CD4-positive, alpha-beta T cell treated with Interleukin-1 beta for 1 hour (primary cell): ENCODE data around the gene KRT37.
"Not testable (repeated sequence)": the region's sequence is repeated elsewhere in the genome, so short reads cannot be mapped to it uniquely, and the experiment has no call there.

Experiments used
- DNase-seq, 2 donors: peaks; one replicate each; pipeline ENCODE4 v3.0.0-alpha.2; 2020 to 2022

The KRT37 gene

DNA sequence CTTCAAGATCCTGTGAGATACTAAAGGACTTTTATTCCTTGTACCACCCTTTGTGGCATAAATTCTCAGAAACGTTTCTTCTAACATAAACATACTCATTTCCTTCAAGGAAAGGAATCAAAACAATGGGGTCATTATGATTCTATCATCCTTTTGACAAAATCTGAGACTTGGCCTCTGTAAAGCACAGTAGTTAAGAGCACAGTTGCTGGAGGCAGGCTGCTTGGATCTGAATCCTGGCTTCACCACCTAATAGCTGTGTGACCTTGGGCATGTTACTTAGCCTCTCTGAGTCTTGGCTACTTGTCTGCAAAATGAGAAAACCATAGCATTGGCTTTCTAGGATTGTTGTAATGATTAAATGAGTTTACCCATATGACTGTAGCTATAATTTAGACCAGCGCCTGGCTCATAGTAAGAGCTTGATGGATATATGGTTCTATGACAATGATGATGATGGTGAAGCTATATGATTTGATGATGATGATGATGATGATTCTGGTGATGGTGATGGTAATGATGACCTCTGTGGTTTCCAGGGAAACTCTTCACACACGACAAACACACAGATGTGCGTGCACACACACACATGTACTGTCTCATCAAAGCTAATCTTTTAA lies 20.9 kb downstream of the KRT37 start:
- DNase-seq: no peak

DNA sequence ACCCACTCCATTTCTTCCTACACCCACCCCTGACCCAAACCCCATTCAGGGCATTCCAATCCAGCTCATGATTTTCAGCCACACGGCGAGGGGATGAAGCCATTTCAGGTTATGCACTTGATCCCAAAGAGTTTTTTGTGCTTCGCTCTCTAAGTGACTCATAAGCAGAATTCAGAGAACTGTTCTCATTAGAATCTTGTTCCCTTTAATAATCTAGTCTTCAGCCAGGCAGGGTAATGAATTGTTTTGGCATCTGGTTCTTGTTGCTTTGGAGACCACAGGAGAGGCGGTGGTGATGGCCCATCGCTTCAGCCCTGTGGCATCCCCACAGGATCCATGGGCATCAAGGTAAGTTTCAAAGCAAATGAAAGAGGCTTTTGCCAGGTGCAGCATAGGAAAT lies 22.2 kb downstream of the KRT37 start:
- no peak for DNase-seq

DNA sequence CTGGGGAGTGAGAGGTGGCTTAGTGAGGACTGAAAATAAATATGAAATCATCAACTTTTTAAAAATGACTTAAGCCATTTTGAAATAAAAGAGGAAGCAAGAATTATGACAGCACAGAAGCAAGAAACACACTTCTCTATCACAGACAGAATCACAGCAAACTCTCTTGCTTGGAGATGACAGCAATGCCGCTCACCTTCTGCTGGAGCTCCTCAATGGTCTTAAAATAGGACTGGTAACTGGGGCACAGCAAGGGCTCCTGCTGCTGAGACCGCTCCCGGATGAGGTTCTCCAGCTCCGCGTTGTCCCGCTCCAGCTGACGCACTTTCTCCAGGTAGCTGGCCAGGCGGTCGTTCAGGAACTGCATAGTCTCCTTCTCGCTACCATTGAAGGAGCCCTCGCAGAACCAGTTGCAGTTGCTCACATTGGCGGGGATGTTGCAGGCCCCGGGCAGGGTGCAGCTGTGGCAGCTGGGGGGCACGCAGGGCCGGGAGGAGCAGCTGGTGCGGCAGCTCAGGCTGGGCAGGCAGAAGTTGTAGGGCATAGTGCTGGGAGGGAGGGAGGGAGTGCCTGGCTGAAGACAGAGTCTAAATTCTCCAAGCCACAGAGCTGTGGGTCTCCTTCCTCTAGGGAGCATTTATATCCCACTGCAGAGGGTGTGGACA lies 27.3 kb downstream of the KRT37 start, which contains the start of gene KRT31:
TSS of gene KRT31 (minus strand) at position 613 of the 665 bp plus-strand sequence. CDS start at position 544, 69 bp downstream.
- DNase-seq: no peak

DNA sequence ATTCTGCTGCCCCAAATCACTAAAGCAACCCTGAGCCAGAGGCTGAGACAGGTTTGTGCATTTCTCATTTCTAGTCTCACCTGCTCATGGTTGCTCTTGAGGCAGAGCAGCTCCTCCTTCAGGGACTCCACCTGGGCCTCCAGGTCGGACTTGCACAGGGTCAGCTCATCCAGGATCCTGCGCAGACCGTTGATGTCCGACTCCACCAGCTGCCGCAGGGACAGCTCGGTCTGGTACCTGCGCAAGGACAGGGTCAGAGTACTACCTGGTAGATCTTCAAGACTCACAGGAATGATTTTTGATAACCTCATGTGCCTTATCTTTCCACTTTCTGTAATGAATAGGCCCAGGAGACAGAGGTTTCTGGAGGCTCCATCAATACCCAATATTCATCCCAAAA lies 28.0 kb downstream of the KRT37 start:
- DNase-seq: no peak

DNA sequence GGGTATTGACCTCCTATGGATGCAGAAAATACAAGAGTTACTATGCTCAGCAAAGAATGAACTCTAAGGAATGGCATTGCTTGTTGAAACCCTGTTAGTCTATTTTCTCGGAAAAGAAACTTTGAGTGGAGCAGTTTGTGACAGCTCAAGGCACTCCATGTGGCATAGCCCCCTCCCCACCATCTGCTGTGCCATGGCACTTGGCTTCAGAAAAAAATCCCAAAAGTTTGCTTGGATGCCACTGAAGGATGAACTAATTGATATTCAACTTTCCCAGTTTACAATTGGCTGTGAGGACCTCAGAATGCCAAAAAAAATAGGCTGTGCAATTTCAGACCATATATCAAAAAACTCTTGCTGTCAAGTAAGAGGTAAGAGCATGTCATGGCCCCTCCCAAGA lies 28.8 kb downstream of the KRT37 start:
- DNase-seq: no peak

DNA sequence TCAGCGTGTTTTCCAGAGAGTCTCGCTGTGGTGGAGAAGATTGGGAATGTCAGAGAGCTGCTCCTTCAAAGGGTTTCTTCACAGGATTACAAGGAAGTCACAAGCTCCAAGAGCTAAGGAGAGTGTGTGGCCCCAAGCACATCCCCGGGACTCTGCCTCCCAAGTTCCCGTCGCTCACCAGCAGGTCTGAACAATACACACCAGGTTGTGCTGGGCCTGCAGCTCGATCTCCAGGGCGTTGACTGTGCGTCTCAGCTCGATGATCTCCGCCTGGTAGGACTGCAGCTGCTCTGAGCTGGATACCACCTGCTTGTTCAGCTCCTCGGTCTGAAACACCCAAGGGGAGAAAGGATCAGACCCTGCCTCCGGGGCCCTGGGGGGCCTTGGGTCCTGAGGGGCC lies 29.3 kb downstream of the KRT37 start:
- not testable (repeated sequence) for DNase-seq

DNA sequence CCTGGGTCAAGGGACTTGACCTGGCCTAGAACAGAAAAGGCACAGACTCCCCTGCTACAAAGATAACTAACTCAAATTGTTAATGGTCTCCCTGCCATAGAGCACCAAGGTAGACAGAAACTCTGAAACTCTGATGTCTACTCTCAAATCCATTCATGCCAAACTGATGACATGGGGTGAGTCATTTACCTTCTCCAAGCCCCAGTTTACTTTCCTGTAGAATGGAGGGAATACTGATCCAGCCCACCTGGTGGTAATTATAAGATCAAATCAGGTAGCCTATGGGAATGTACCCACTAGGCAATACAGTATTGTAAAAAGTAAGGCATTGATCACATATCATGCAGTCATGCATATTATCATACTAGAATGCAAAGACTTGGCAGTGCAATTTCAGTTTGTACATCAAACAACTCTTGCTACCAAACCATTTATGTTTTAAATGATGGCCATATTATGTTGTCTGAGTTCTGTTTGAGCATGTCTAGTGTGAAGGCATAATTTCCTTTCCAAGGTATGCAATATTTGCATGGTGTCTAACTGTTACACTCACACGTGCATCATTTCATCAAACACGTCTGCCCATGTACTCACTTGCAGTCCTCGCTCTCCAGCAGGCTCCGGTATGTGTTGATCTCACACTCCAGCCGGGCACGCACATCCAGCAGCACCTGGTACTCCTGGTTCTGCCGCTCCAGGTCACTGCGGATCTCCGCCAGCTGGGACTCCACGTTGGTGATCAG lies 30.0 kb downstream of the KRT37 start:
- no peak for DNase-seq

DNA sequence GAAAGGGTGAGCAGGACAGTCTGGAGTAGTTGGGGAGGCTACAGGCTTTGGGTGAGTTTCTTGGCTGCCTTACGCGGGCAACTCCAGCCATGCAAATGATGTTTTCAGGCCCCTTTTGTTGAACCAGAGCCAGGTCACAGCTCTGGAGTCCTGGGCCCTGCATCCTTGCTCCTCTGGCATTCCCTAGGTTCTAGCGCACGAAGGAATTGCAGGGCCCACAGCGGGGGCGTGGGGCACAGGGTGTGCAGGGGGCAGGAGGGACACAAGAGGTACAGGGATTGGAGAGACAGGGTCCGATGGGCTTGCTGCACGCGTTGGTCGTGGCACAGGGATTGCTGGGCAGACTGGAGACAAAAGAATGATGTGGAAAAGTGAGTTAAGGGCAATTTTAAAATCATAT lies 30.6 kb downstream of the KRT37 start:
- DNase-seq: no peak

DNA sequence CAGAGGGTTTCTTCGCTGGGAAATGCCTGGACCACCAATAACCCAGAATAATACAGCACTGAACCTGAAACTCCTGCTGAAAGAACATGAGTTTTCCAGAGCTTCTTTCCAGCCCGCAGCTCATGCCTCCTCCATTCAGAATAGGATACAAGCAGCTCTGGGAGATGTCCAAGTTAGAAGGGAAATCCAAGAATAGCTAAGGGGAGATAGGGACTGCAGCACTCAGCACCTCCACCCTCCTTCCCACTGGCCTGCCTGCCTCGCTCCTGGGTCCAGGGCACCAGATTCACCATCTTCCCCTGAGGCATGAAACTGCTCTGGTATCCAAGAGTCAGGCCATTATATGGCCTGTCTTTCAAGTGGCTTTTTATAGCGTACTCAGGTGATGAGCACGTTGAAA lies 31.1 kb downstream of the KRT37 start:
- no peak for DNase-seq

DNA sequence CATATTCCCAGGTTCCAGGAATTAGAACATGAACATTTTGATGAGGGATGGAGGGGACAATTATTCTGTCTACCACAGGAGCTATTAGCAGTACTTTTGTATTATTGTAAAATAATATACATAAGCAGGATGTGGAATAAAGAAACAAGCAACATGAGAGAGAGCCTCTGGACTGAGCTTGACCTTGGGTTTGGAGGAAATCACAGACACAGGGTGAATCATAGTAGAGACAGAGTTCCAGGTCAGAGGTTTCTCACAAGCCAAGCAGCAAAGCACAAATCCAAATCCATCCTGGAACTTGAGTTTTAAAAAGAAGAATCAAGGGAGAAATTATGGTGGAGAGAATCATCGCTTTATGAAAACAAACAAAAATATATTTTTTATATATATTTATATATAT lies 32.1 kb downstream of the KRT37 start:
- DNase-seq: no peak

DNA sequence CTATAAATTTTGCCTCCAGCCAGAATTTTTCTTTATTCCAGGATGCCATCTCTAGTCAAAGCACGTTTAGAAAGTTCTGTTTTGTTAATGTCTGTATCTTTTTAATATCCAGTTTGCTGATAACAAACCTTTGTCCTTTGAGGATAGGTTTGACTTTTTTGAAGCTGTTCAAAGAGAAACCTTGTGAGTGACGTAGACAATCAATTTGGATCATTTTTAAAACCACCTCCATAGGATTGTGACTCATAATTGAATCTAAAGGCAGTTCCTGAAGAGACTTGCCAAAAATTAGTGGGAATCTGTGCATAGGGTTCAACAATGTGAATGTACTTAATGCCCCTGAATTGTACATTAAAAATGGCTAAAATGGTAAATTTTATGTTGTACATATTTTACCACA lies 32.9 kb downstream of the KRT37 start:
- DNase-seq: no peak

DNA sequence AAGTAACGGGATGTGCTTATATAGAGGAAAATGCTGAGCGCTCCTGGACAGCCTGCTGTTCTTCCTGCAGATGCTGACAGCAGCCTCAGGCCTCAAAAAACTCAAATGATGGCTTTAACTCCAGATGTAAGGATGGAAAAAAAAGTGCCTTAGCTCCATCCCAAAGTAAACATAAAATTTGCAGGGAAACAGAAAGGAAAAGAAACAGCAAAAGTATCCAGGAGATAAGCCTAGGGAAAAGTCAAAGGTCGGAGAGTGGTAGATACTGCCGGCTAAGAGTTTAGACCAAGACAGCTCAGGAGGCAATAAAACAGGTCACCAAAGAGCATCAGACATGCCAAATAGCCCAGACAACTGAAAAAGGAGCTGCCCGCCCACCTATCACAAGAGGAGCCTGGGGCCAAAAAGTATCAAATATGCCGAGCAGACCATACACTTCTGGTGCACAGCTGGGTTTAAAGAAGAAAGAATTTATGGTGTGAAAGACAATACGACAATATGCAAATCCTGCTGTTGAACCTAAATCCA lies 33.9 kb downstream of the KRT37 start:
- no peak for DNase-seq

DNA sequence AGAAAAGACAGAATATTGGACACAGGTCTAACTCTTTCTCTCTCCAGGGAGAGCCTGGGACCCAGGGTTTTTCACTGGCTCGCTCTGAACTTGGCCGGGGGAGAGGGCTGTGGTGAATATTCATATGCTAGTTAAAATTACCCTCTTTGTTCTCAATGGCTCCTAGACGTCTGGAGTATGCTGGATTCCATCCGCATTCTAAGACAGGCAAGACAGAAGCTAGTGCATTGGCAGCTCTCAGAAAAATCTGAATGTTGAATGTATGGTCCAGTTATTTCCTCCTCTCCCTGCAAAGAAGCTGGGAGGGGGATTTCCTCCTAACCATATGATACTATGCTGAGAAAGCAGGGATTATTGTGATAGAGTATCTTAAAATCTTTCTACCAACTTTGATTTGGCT lies 36.7 kb downstream of the KRT37 start:
- no peak for DNase-seq

DNA sequence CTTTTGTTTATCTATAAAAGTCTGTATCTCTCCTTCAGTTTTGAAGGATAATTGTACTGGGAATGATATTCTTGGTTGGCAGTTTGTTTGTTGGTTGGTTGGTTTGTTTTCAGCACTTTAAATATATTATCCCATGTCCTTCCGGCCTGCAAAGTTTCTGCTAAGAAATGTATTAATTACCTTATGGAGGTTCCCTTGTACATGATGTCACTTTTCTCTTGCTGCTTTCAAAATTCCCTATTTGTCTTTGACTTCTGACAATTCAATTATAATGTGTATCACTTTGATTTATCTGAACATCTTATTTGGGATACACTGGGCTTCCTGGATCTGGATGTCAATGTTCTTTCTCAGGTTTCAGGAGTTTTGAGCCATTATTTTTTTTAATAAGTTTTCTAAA lies 38.2 kb downstream of the KRT37 start:
- no peak for DNase-seq

DNA sequence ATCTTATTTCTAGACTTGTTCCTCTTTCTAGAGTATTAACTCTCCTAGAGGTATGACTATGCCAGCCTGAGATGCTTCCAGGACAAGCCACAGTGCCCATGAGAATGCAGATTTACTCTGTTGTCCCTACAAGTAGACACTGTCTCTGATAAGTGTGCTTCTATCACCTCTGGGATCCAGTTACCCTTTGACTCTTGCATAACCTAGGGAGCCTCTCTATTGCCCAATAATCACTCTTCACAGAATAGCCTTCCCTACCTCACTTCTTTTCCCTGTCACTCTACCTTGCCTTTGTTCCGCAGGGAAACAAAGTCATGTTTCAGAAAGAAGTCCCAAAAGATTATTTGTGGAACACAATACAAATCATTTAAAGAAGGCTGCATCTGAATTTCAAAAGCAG lies 40.7 kb downstream of the KRT37 start:
- DNase-seq: no peak

DNA sequence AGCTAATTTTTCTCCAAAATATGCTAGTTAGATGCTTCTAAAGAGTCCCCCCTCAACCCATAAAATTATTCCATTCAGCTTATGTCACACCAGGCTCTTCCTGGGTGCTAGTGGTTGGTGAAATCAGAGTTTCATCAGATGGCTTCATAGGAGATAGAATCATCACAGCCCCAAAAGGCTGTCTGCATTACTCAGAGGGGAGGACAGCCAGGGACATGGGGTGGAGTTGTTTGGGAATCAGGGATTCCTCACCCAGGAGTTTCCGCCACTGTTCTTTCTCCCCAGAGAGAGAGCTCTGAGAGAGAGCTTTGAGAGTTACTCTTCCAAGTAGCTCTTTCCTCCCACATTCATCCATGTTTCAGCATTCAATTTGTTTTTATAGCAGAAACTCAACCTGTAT lies 42.0 kb downstream of the KRT37 start:
- no peak for DNase-seq

DNA sequence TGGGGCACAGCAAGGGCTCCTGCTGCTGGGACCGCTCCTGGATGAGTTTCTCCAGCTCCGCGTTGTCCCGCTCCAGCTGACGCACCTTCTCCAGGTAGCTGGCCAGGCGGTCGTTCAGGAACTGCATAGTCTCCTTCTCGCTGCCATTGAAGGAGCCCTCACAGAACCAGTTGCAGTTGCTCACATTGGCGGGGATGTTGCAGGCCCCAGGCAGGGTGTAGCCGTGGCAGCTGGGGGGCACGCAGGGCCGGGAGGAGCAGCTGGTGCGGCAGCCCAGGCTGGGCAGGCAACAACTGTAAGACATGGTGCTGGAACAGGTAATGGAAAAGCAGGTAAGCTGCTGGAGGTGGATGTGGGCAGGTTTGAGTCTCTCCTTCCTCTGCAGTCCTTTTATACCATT lies 42.4 kb downstream of the KRT37 start, which contains the start of gene KRT34:
TSS of gene KRT34 (minus strand) at position 364 of the 400 bp plus-strand sequence. CDS start at position 304, 60 bp downstream.
- not testable (repeated sequence) for DNase-seq

DNA sequence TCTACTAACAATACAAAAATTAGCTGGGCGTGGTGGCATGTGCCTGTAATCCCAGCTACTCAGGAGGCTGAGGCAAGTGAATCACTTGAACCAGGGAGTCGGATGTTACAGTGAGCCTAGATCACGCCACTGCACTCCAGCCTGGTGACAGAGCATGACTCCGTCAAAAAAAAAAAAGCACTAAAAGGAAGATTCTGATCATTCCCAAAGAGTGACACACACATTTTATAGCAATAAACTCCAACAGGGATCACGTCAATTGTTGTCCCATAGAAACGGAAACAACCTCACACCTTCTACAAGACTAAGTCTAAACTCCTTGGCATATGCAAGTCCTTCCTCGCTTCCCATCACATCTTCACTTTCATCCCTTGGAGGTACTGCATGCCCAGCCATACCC lies 44.3 kb downstream of the KRT37 start:
- not testable (repeated sequence) for DNase-seq

DNA sequence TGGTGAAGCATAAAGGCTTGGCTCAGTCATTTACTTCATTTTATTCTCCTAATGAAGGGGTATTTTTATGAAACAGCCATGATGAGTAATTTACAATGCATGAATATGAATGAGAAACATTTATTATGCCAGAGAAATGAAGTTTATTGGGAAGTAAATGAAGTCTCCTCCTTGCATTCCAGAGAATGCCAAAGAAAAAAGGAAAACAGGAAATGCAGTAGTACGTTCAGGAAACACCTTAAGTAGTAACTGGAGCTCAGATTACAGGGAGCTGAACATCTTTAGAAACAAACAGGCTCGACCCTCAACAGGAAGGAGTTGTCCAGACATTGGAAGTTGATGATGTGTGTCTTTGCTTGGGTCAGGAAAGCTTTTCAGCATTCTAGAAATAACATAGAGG lies 46.8 kb downstream of the KRT37 start:
- no peak for DNase-seq
